ENCODE data around the gene TMEM176B.

Gene TMEM176B

DNA sequence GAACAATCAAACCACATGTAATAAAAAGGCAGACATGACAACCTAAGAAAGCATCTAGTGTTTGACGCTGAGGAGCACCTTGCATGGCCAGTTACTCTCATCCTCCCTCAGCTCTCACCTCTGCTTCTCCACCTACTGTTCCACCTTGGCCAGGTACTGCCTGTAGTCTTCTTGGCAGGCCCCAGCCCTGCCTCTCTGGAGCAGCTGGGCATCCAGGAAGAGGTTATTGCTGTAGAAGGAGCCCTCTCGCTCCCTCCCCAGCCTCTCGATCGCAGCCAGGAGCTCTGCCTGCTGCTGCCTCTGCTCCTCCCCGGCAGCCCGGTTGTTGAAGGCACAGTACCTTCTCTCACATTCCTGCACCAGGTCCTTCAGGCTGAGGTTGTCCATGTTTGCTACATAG lies 53.2 kb downstream of the TMEM176B start:
- DNase-seq: no peak

- no peak for DNase-seq
Measured at GRCh38 chr7:150745876-150746275, 54.3 kb downstream of the TMEM176B start.

DNA sequence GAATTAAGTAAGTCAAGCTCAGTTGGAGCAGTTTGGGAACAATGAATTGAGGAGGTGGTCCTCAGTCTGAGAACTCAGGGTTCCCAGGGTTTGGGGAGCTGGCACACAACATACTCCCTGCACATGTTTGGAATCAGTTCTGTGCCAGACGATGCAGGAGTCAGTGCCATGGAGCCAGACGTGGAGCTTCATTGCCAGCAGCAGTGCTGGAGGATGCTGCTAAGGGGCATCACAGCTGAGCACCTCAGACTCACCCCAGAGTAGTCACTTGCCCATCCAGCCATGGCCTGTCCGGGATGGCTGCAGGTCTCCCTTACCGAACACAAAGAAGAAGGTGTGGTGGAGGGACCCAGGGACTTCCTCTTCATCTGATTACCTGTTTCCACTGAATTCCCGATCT lies 55.1 kb downstream of the TMEM176B start:
- DNase-seq: no peak

GRCh38 chr7:150744041-150744656 lies 56.0 kb downstream of the TMEM176B start:
- DNase-seq: no peak

- no peak for DNase-seq
Measured at GRCh38 chr7:150742286-150742968, 57.7 kb downstream of the TMEM176B start.
